Activated naive CD4-positive, alpha-beta T cell treated with Interleukin-2 at 50 U/mL for 16 hours (primary cell): ENCODE results near the gene ARHGEF40.

Experiments used
- DNase-seq: peaks from one replicate; pipeline ENCODE4 v3.0.0-alpha.2; 2020

Gene ARHGEF40

GRCh38 chr14:21070083-21070609 lies at the start of gene ARHGEF40:
Gene ARHGEF40, plus strand, starts transcription at chr14:21070304. Its CDS starts 93 bp downstream, at chr14:21070397.
- DNase-seq, result peak; percentile 30

GRCh38 chr14:21020977-21021545 lies 49.0 kb upstream of the ARHGEF40 start:
- DNase-seq, result no peak

GRCh38 chr14:21022686-21023085 lies 47.4 kb upstream of the ARHGEF40 start:
- no peak for DNase-seq

GRCh38 chr14:21023174-21023573 lies 46.9 kb upstream of the ARHGEF40 start:
- no peak for DNase-seq

GRCh38 chr14:21023817-21024584 lies 46.1 kb upstream of the ARHGEF40 start:
- DNase-seq, result no peak

- DNase-seq, result peak; percentile 72
Measured at GRCh38 chr14:21024585-21025370, 45.3 kb upstream of the ARHGEF40 start, which contains the start of gene NDRG2. Gene NDRG2, minus strand, starts transcription at chr14:21025061. Its CDS starts 1,746 bp downstream, at chr14:21023315.

- DNase-seq, result no peak
Measured at GRCh38 chr14:21025371-21026273, 44.5 kb upstream of the ARHGEF40 start.

GRCh38 chr14:21026274-21026987 lies 43.7 kb upstream of the ARHGEF40 start:
- no peak for DNase-seq

GRCh38 chr14:21026988-21027315 lies 43.2 kb upstream of the ARHGEF40 start:
- DNase-seq, result no peak

GRCh38 chr14:21029917-21030316 lies 40.2 kb upstream of the ARHGEF40 start, which contains the start of gene TPPP2:
Gene TPPP2, plus strand, starts transcription at chr14:21030217. Its CDS starts 365 bp downstream, at chr14:21030582.
- no peak for DNase-seq

GRCh38 chr14:21030531-21030930 lies 39.6 kb upstream of the ARHGEF40 start:
- no peak for DNase-seq

GRCh38 chr14:21032326-21033132 lies 37.6 kb upstream of the ARHGEF40 start:
- no peak for DNase-seq

- DNase-seq, result no peak
Measured at GRCh38 chr14:21033133-21033698, 36.9 kb upstream of the ARHGEF40 start.

- DNase-seq, result no peak
Measured at GRCh38 chr14:21034707-21035106, 35.4 kb upstream of the ARHGEF40 start, which contains the start of gene RNASE13. Gene RNASE13, minus strand, starts transcription at chr14:21034807. Its CDS starts 519 bp downstream, at chr14:21034288.

- DNase-seq, result no peak
Measured at GRCh38 chr14:21036751-21037150, 33.4 kb upstream of the ARHGEF40 start.

- no peak for DNase-seq
Measured at GRCh38 chr14:21037156-21037555, 32.9 kb upstream of the ARHGEF40 start.

GRCh38 chr14:21038441-21039422 lies 31.4 kb upstream of the ARHGEF40 start:
- no peak for DNase-seq

- DNase-seq, result no peak
Measured at GRCh38 chr14:21039585-21040369, 30.3 kb upstream of the ARHGEF40 start.
